HG02884 (cell line): Measurements from ENCODE around the gene AIF1L.
"Not testable (repeated sequence)": the region's sequence is repeated elsewhere in the genome, so short reads cannot be mapped to it uniquely, and the experiment has no call there.

Source experiments
- ATAC-seq: cut with Tn5 transposase; IDR thresholded peaks from one replicate; pipeline ENCODE4 v1.9.1; 2021; ENCODE audit warnings: mild to moderate bottlenecking, moderate library complexity; ENCODE audit not compliant: unreplicated experiment

Gene AIF1L

GRCh38 chr9:131117762-131118145 is 21.4 kb downstream of the AIF1L start:
- ATAC-seq: no peak

GRCh38 chr9:131119600-131119999 is 23.3 kb downstream of the AIF1L start:
- no peak for ATAC-seq

GRCh38 chr9:131120620-131121228 is 24.4 kb downstream of the AIF1L start:
- no peak for ATAC-seq

- no peak for ATAC-seq
Measured at GRCh38 chr9:131121346-131121745, 25.0 kb downstream of the AIF1L start.

DNA sequence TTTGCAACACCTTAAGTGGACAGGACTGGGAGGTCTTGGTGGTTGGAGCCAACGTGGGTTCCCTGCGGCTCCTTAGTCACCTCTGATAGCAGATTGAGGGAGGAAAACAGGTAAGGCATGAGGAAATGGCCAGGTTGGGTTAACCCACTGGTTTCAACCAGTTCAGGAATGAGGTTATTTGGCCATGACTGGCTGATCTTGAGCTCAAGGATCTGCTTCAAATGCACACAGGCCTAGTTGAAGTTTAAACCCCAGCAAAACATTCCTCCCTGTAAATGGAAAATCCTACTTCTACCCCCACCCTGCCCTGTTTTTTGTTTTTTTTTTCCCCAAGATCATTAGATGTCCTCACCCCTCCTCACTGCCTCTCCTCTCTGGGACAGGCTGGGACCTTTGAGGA is 25.8 kb downstream of the AIF1L start:
- no peak for ATAC-seq

DNA sequence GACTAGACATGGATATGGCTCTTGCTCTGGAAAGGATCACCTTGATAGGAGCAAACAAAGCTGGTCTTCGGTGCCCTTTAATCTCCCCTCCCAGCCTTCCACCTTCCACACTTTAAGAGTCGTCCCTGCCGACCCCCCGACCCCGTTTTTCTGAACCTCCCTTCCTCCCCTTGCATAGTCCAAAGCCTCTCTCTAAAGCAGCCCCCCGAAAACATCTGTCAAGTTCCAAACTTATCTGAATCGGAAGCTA is 28.6 kb downstream of the AIF1L start:
- ATAC-seq: no peak

DNA sequence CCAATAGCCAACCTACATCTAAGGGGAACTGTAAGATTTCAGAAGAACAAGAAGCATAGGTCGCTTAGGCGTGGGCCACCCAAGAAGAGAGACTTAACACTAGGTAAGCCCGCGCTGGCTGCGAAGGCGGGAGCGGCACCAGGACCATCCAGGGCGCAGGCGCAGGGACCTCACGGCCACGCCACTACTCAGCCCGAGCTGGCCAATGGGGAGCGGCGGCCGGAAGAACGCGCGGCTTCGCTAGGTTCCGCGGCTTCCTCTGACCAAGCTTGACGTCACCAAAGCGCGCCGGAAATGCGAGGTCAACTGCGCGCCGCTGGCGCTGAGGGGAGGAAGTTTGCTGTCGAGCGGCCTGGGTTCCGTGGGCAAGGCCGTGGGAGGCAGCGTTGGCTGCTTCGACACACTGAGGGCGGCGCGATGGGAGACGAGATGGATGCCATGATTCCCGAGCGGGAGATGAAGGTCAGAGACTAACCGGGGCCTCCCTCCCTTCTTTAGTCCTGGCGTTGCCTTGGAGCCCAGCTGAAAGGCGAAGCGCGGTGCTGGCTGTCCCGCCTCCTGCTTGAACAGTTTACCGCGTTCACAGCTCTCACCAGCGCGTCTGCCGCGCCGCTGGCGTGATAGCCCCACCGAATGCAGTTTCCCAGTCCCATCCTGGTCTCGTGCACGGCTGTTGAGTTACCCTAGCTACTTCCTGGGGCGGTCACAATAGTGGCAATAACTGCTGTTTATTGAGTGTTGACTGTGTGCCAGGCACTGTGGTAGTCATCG is 29.1 kb downstream of the AIF1L start, which contains the start of gene NUP214:
Gene NUP214 (plus strand): TSS at position 299 of the 771 bp plus-strand sequence. CDS start 119 bp downstream, at position 418.
- peak; percentile 94 for ATAC-seq

GRCh38 chr9:131126059-131126426 is 29.7 kb downstream of the AIF1L start:
- no peak for ATAC-seq

GRCh38 chr9:131129183-131129582 is 32.9 kb downstream of the AIF1L start:
- ATAC-seq: no peak

GRCh38 chr9:131138676-131139075 is 42.3 kb downstream of the AIF1L start:
- no peak for ATAC-seq

DNA sequence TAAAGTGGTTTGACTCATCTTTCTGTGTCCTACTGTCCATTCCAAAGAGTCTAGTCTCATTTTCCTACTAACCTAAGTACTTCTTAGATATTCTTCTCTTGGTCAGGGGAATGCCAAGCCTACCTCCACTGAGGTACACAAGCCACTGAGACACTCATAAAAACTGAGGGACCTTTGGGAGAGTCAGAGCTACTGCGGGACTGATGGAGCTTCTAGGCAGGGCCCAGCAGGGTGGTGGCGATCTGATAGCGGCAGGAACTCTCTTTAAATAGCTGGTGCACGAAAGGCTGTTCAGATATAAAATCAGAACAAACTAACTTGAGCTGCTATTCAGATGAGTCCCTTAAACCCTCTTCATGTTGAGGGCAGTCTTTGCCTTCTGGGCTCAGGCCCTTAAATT is 43.8 kb downstream of the AIF1L start:
- no peak for ATAC-seq

DNA sequence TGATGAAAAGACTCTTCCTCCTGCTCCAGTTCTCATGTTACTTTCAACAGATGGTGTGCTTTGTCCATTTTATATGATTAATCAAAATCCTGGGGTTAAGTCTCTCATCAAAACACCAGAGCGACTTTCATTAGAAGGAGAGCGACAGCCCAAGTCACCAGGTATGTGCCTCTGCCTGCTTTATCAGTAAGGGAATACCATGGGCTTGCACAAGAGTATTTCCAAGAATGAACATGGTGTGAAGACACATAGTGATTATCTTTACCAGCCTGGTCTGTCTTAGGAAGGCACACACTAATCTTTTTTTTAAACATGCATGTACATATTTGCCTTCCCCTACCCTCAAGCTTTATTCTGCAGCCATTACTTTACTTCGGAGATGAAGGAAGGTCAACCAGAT is 44.2 kb downstream of the AIF1L start:
- no peak for ATAC-seq

- ATAC-seq: no peak
Measured at GRCh38 chr9:131142160-131142559, 45.8 kb downstream of the AIF1L start.

DNA sequence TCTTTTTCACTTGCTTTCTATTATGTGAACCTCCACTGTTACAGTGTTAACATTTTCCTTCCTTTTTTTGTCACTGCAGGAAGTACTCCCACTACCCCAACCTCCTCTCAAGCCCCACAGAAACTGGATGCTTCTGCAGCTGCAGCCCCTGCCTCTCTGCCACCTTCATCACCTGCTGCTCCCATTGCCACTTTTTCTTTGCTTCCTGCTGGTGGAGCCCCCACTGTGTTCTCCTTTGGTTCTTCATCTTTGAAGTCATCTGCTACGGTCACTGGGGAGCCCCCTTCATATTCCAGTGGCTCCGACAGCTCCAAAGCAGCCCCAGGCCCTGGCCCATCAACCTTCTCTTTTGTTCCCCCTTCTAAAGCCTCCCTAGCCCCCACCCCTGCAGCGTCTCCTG is 47.9 kb downstream of the AIF1L start:
- ATAC-seq: no peak

GRCh38 chr9:131145245-131145644 is 48.9 kb downstream of the AIF1L start:
- no peak for ATAC-seq

GRCh38 chr9:131146186-131146585 is 49.9 kb downstream of the AIF1L start:
- no peak for ATAC-seq

- ATAC-seq: no peak
Measured at GRCh38 chr9:131148276-131148675, 51.9 kb downstream of the AIF1L start.

DNA sequence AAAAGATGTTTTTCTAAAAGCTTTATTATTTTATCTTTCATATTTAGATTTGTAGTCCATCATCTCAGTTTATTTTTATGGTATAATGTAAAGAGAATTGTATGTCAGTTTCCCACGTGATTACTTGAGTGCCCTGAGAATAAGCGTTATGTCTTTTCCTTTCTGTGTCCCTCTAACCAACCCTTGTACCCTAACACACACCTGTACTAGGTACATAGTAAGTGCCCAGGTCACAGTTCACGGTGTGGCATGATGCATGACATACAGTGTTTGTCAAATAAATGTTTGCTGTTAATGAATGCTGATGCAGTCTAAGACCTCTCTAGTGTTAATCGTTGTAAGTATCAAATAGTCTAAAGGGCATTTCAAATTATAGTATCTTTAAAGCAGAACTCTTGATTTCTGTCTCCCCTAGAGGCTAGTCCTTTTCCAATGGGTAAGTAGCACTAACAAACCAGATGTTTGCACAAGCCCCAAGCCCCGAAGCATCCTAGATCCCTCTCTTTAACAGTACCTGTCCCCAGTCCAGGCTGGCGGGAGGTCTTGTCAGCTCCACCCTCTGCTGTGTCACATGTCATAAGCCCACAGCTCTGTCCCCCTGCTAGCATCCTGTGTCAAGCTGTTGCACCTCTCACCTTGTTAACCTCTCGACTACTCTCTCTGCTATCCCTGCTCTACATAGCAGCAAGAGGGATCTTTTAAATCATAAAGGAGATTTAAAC is 52.8 kb downstream of the AIF1L start:
- no peak for ATAC-seq

DNA sequence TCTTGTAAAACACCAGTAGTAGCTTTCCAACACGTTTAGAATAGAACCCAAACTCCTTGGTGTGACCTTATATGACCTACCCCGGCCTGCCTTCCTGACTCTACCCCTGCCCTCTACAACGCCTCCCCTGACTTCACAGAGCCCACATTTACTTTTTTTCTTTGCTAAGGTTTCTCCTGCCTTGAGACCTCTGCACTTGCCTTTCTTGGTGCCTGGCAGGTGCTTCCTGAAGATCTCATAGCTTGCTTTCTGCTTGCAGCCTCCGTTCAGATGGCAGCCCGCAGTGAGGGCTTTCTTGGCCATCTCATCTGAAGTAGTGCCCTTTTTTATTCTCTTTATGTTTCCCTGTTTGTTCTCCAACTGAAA is 53.3 kb downstream of the AIF1L start:
- ATAC-seq: no peak

GRCh38 chr9:131153595-131153994 is 57.3 kb downstream of the AIF1L start:
- no peak for ATAC-seq

- not testable (repeated sequence) for ATAC-seq
Measured at GRCh38 chr9:131158673-131159072, 62.3 kb downstream of the AIF1L start.

DNA sequence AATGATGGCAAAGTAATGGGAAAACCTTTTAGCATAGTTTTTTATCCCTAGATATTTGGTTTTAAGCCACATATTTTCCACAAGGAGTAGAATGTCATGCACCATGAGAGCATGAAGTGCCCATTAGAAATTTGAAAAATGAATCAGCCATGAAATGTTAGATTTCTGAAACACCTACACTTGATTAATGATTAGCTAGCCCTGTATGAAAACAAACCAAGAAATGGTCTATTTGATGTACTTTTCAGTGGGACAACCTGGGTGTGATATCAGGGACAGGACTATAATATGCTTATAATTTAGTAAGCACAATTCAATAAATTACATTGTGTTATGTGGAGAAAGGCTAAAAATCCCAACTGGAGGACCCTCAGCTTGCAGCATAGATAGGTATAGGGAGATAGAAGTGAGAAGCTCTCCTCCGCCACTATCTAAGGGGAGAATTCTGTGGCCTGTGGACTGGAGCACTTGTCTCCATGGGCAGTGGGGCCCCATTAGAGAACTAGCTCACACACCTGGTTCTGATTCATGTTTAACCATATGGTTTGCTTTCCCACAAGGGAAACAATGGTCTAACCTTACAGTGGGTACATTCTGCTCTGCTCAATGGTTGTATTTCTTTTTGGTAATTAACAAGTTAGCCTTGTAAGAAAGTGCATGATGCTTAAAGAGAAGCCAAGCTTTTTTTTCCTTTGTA is 64.2 kb downstream of the AIF1L start:
- no peak for ATAC-seq
